ENCODE results near the gene LOC128125822.

The LOC128125822 gene

DNA sequence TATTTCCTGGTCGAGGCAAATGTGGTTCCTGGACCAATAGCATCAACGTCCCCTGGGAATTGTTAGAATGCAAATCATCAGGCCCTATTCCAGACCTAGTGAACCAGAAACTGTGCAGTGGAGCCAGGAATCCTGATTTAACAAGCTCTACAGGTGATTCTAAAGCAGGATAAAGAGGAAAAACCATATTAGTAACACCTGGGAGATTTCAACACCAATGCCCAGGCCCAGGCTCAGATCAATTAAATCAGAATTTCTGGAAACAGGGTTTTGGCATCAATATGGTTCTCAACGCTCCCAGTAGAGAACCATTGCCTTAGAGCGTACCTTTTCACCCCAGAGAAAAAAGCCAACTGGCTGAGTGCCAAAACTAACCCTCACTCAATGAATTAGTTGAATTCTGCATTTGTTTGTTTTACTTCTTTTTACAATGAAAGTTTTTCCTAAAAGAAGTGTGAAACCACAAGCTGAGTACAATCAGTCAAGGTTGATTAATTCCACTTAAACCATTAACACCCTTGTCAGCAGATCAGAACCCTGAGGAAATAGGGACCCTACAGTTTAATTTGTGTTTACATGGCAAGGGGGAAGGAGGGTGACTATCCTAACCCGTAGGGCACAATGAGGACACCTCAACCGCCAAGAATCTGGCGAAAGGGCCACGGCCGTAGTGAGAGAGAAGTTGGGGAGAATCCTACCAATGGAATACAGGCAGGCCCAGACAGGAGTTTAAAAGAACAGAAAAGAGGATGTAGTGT, 34.9 kb upstream of the LOC128125822 start:
- no peak overlapping the region for H3K27ac ChIP-seq (ENCODE audit: low read length)
- H3K9me3 ChIP-seq (ENCODE audit: control insufficient read depth, low read depth, low read length) = no peaks in the 10 kb centered on the region
- H3K4me1 ChIP-seq (ENCODE audit: control insufficient read depth, low read depth, low read length) = no peaks in the 10 kb centered on the region

GRCh38 chr6:63537959-63538300, 34.4 kb upstream of the LOC128125822 start:
- H3K27ac ChIP-seq (ENCODE audit: low read length) = no peak overlapping the region
- H3K4me3 ChIP-seq (ENCODE audit: low read length) = no peak overlapping the region

More for the DNA sequence above, 34.9 kb upstream of the LOC128125822 start:
- H3K9ac ChIP-seq (ENCODE audit: low read length) = no peak overlapping the region
- H3K27me3 ChIP-seq (ENCODE audit: control insufficient read depth, insufficient read depth, low read length) = peaks cover 1% of the 10 kb centered on the region
- no peaks in the 10 kb centered on the region for H3K36me3 ChIP-seq (ENCODE audit: control insufficient read depth, low read depth, low read length)
- H3K4me3 ChIP-seq (ENCODE audit: low read length) = no peak overlapping the region

DNA sequence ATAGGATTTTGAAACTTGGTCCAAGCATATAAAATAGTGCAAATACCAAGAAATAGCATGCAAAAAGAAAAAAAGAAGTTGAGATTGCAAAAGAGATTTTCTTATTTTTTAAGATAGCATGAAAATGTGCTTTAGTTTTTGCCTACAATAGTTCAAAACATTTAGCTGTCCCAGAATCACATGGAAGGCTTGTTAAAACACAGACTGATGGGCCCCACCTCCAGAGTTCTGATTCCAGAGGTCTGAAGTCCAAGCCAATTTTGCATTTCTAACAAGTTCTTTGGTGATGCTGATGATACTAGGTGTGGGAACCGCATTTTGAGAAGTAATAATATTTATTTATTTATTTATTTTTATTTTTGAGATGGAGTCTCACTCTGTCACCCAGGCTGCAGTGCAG, 33.7 kb upstream of the LOC128125822 start:
- peaks cover 5% of the 10 kb centered on the region for H3K27me3 ChIP-seq (ENCODE audit: control insufficient read depth, insufficient read depth, low read length)

More at GRCh38 chr6:63537959-63538300, 34.4 kb upstream of the LOC128125822 start:
- no peaks in the 10 kb centered on the region for H3K4me1 ChIP-seq (ENCODE audit: control insufficient read depth, low read depth, low read length)
- no peaks in the 10 kb centered on the region for H3K9me3 ChIP-seq (ENCODE audit: control insufficient read depth, low read depth, low read length)
- no peaks in the 10 kb centered on the region for H3K36me3 ChIP-seq (ENCODE audit: control insufficient read depth, low read depth, low read length)
- no peak overlapping the region for H3K9ac ChIP-seq (ENCODE audit: low read length)
- peaks cover 5% of the 10 kb centered on the region for H3K27me3 ChIP-seq (ENCODE audit: control insufficient read depth, insufficient read depth, low read length)

GRCh38 chr6:63543001-63543400, 29.3 kb upstream of the LOC128125822 start:
- Histone ChIP-seq H3K27me3 (ENCODE audit: control insufficient read depth, insufficient read depth, low read length) (peaks cover 5% of the 10 kb centered on the region), H3K36me3 (ENCODE audit: control insufficient read depth, low read depth, low read length) (no peaks in the 10 kb centered on the region), H3K9ac (ENCODE audit: low read length) (no peak overlapping the region), H3K4me1 (ENCODE audit: control insufficient read depth, low read depth, low read length) (no peaks in the 10 kb centered on the region), H3K4me3 (ENCODE audit: low read length) (no peak overlapping the region), H3K27ac (ENCODE audit: low read length) (no peak overlapping the region), H3K9me3 (ENCODE audit: control insufficient read depth, low read depth, low read length) (no peaks in the 10 kb centered on the region)

More for the DNA sequence above, 33.7 kb upstream of the LOC128125822 start:
- Histone ChIP-seq H3K9ac (ENCODE audit: low read length) (no peak overlapping the region), H3K36me3 (ENCODE audit: control insufficient read depth, low read depth, low read length) (no peaks in the 10 kb centered on the region), H3K4me1 (ENCODE audit: control insufficient read depth, low read depth, low read length) (no peaks in the 10 kb centered on the region), H3K9me3 (ENCODE audit: control insufficient read depth, low read depth, low read length) (no peaks in the 10 kb centered on the region), H3K27ac (ENCODE audit: low read length) (no peak overlapping the region), H3K4me3 (ENCODE audit: low read length) (no peak overlapping the region)

- no peak overlapping the region for H3K27ac ChIP-seq (ENCODE audit: low read length)
- H3K4me1 ChIP-seq (ENCODE audit: control insufficient read depth, low read depth, low read length) = no peaks in the 10 kb centered on the region
- H3K4me3 ChIP-seq (ENCODE audit: low read length) = no peak overlapping the region
- H3K9ac ChIP-seq (ENCODE audit: low read length) = no peak overlapping the region
- H3K27me3 ChIP-seq (ENCODE audit: control insufficient read depth, insufficient read depth, low read length) = peaks cover 5% of the 10 kb centered on the region
- no peaks in the 10 kb centered on the region for H3K9me3 ChIP-seq (ENCODE audit: control insufficient read depth, low read depth, low read length)
- no peaks in the 10 kb centered on the region for H3K36me3 ChIP-seq (ENCODE audit: control insufficient read depth, low read depth, low read length)
Measured at GRCh38 chr6:63543982-63544381, 28.3 kb upstream of the LOC128125822 start.

GRCh38 chr6:63546236-63546635, 26.0 kb upstream of the LOC128125822 start:
- no peak overlapping the region for H3K4me3 ChIP-seq (ENCODE audit: low read length)
- H3K27me3 ChIP-seq (ENCODE audit: control insufficient read depth, insufficient read depth, low read length) = peaks cover 5% of the 10 kb centered on the region
- no peaks in the 10 kb centered on the region for H3K4me1 ChIP-seq (ENCODE audit: control insufficient read depth, low read depth, low read length)
- H3K9ac ChIP-seq (ENCODE audit: low read length) = no peak overlapping the region
- H3K27ac ChIP-seq (ENCODE audit: low read length) = no peak overlapping the region
- H3K9me3 ChIP-seq (ENCODE audit: control insufficient read depth, low read depth, low read length) = no peaks in the 10 kb centered on the region
- H3K36me3 ChIP-seq (ENCODE audit: control insufficient read depth, low read depth, low read length) = no peaks in the 10 kb centered on the region

GRCh38 chr6:63546697-63547096, 25.6 kb upstream of the LOC128125822 start:
- H3K9ac ChIP-seq (ENCODE audit: low read length) = no peak overlapping the region
- H3K36me3 ChIP-seq (ENCODE audit: control insufficient read depth, low read depth, low read length) = no peaks in the 10 kb centered on the region
- H3K27me3 ChIP-seq (ENCODE audit: control insufficient read depth, insufficient read depth, low read length) = peaks cover 5% of the 10 kb centered on the region
- H3K9me3 ChIP-seq (ENCODE audit: control insufficient read depth, low read depth, low read length) = no peaks in the 10 kb centered on the region
- H3K4me1 ChIP-seq (ENCODE audit: control insufficient read depth, low read depth, low read length) = no peaks in the 10 kb centered on the region
- no peak overlapping the region for H3K4me3 ChIP-seq (ENCODE audit: low read length)
- H3K27ac ChIP-seq (ENCODE audit: low read length) = no peak overlapping the region

DNA sequence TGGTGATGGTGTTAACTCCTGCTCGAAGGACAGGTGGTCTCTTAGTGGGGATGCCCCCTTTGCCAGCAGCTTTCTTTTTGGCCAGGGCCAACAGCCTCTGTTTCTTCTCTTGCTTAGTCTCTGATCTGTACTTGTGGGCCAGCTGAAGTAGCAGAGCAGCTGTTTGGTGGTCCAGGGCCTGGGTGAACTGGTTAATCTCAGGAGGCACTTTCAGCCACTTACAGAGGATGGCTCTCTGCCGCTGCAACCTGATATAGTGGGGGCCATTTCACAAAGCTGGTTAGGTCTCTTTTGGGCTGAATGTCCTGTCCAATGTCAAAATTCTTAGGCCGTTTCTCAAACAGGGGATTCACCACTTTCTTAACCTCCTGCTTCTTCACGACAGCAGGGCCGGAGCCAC, 23.2 kb upstream of the LOC128125822 start:
- Histone ChIP-seq H3K9ac (ENCODE audit: low read length) (no peak overlapping the region), H3K27ac (ENCODE audit: low read length) (no peak overlapping the region), H3K4me1 (ENCODE audit: control insufficient read depth, low read depth, low read length) (no peaks in the 10 kb centered on the region), H3K9me3 (ENCODE audit: control insufficient read depth, low read depth, low read length) (no peaks in the 10 kb centered on the region), H3K36me3 (ENCODE audit: control insufficient read depth, low read depth, low read length) (no peaks in the 10 kb centered on the region), H3K27me3 (ENCODE audit: control insufficient read depth, insufficient read depth, low read length) (no peaks in the 10 kb centered on the region), H3K4me3 (ENCODE audit: low read length) (no peak overlapping the region)

GRCh38 chr6:63553208-63553607, 19.1 kb upstream of the LOC128125822 start:
- Histone ChIP-seq H3K27me3 (ENCODE audit: control insufficient read depth, insufficient read depth, low read length) (no peaks in the 10 kb centered on the region), H3K4me1 (ENCODE audit: control insufficient read depth, low read depth, low read length) (no peaks in the 10 kb centered on the region), H3K27ac (ENCODE audit: low read length) (no peak overlapping the region), H3K36me3 (ENCODE audit: control insufficient read depth, low read depth, low read length) (no peaks in the 10 kb centered on the region), H3K4me3 (ENCODE audit: low read length) (no peak overlapping the region), H3K9me3 (ENCODE audit: control insufficient read depth, low read depth, low read length) (no peaks in the 10 kb centered on the region), H3K9ac (ENCODE audit: low read length) (no peak overlapping the region)

DNA sequence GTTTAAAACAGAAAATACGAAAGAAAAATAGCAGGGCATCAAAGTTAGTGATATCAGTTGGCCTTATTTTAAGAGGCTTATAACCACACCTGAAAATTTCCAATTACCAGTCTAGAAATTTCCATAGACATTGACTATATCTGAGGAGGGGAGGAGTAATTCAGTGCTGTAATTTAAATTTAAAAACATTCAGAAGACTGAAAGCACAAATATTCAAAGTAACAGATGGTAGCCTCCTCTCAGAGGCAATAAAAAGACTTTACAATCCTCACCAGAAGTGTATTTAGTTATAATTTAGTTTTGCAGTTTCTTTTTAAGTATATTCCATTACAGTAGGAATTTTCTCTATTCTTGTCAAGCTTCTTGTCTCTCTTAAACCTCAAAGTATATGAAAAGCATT, 18.4 kb upstream of the LOC128125822 start:
- no peak overlapping the region for H3K27ac ChIP-seq (ENCODE audit: low read length)
- no peaks in the 10 kb centered on the region for H3K36me3 ChIP-seq (ENCODE audit: control insufficient read depth, low read depth, low read length)
- H3K4me3 ChIP-seq (ENCODE audit: low read length) = no peak overlapping the region
- no peaks in the 10 kb centered on the region for H3K27me3 ChIP-seq (ENCODE audit: control insufficient read depth, insufficient read depth, low read length)
- H3K4me1 ChIP-seq (ENCODE audit: control insufficient read depth, low read depth, low read length) = no peaks in the 10 kb centered on the region
- no peak overlapping the region for H3K9ac ChIP-seq (ENCODE audit: low read length)
- H3K9me3 ChIP-seq (ENCODE audit: control insufficient read depth, low read depth, low read length) = no peaks in the 10 kb centered on the region

- Histone ChIP-seq H3K4me1 (ENCODE audit: control insufficient read depth, low read depth, low read length) (no peaks in the 10 kb centered on the region), H3K9ac (ENCODE audit: low read length) (no peak overlapping the region), H3K27ac (ENCODE audit: low read length) (no peak overlapping the region), H3K27me3 (ENCODE audit: control insufficient read depth, insufficient read depth, low read length) (no peaks in the 10 kb centered on the region), H3K36me3 (ENCODE audit: control insufficient read depth, low read depth, low read length) (no peaks in the 10 kb centered on the region), H3K4me3 (ENCODE audit: low read length) (no peak overlapping the region), H3K9me3 (ENCODE audit: control insufficient read depth, low read depth, low read length) (no peaks in the 10 kb centered on the region)
Measured at GRCh38 chr6:63554782-63555181, 17.5 kb upstream of the LOC128125822 start.

GRCh38 chr6:63556369-63556768, 15.9 kb upstream of the LOC128125822 start:
- Histone ChIP-seq H3K4me1 (ENCODE audit: control insufficient read depth, low read depth, low read length) (no peaks in the 10 kb centered on the region), H3K27ac (ENCODE audit: low read length) (no peak overlapping the region), H3K36me3 (ENCODE audit: control insufficient read depth, low read depth, low read length) (no peaks in the 10 kb centered on the region)

More at GRCh38 chr6:63556369-63556768, 15.9 kb upstream of the LOC128125822 start:
- no peak overlapping the region for H3K9ac ChIP-seq (ENCODE audit: low read length)
- H3K4me3 ChIP-seq (ENCODE audit: low read length) = no peak overlapping the region
- H3K9me3 ChIP-seq (ENCODE audit: control insufficient read depth, low read depth, low read length) = no peaks in the 10 kb centered on the region
- no peaks in the 10 kb centered on the region for H3K27me3 ChIP-seq (ENCODE audit: control insufficient read depth, insufficient read depth, low read length)
